Measurements from ENCODE around the gene EPS8. TPM values are rescaled to one million over a fixed set of nuclear protein-coding genes. Genes with fewer than 3 reads are reported as not detected.
"Not testable (repeated sequence)": the region's sequence is repeated elsewhere in the genome, so short reads cannot be mapped to it uniquely, and the experiment has no call there.

The EPS8 gene
- total RNA-seq, 6 experiments from 2014 or later = 46.1 to 50.7 (median 46.6) TPM

- Mint-ChIP-seq H3K4me1 (ENCODE audit: low read depth) (peaks cover 24% of the 10 kb centered on the region), H3K27ac (no peak overlapping the region), H3K9me3 (peaks cover 5% of the 10 kb centered on the region; the same call in 1 of the 2 replicates), H3K4me3 (no peak overlapping the region), H3K36me3 (ENCODE audit: low read depth) (peaks cover 36% of the 10 kb centered on the region), H3K27me3 (ENCODE audit: insufficient read depth) (no peaks in the 10 kb centered on the region)
- DNase-seq = no peak
- no peak for TF ChIP-seq CTCF (IDR thresholded peaks at IDR 0.05)
Measured at GRCh38 chr12:15741082-15741481, 48.1 kb downstream of the EPS8 start.

GRCh38 chr12:15740389-15740788, 48.8 kb downstream of the EPS8 start:
- not testable (repeated sequence) for H3K9me3 Mint-ChIP-seq; DNase-seq; H3K4me3 Mint-ChIP-seq; H3K27me3 Mint-ChIP-seq (ENCODE audit: insufficient read depth); H3K27ac Mint-ChIP-seq
- peaks cover 36% of the 10 kb centered on the region for H3K36me3 Mint-ChIP-seq (ENCODE audit: low read depth)
- H3K4me1 Mint-ChIP-seq (ENCODE audit: low read depth) = peaks cover 24% of the 10 kb centered on the region

- peaks cover 33% of the 10 kb centered on the region for H3K4me1 Mint-ChIP-seq (ENCODE audit: low read depth)
- TF ChIP-seq CTCF (IDR thresholded peaks at IDR 0.05) = no peak
- H3K36me3 Mint-ChIP-seq (ENCODE audit: low read depth) = peaks cover 35% of the 10 kb centered on the region
- H3K9me3 Mint-ChIP-seq = peaks cover 5% of the 10 kb centered on the region; the same call in 1 of the 2 replicates
- no peak for DNase-seq
- H3K27me3 Mint-ChIP-seq (ENCODE audit: insufficient read depth) = no peaks in the 10 kb centered on the region
- H3K4me3 Mint-ChIP-seq = no peak overlapping the region
- no peak overlapping the region for H3K27ac Mint-ChIP-seq
Measured at GRCh38 chr12:15738438-15739015, 50.7 kb downstream of the EPS8 start.

GRCh38 chr12:15735837-15736615, 53.2 kb downstream of the EPS8 start:
- no peak overlapping the region for H3K4me3 Mint-ChIP-seq
- H3K27me3 Mint-ChIP-seq (ENCODE audit: insufficient read depth) = no peaks in the 10 kb centered on the region
- no peak for TF ChIP-seq CTCF (IDR thresholded peaks at IDR 0.05)
- H3K36me3 Mint-ChIP-seq (ENCODE audit: low read depth) = peaks cover 37% of the 10 kb centered on the region
- peaks cover 6% of the 10 kb centered on the region; the same call in 1 of the 2 replicates for H3K9me3 Mint-ChIP-seq
- H3K27ac Mint-ChIP-seq = no peak overlapping the region
- H3K4me1 Mint-ChIP-seq (ENCODE audit: low read depth) = peaks cover 48% of the 10 kb centered on the region
- no peak for DNase-seq

GRCh38 chr12:15733136-15733535, 56.1 kb downstream of the EPS8 start:
- H3K4me3 Mint-ChIP-seq = no peak overlapping the region
- peak overlapping the region; percentile 52 for H3K27ac Mint-ChIP-seq
- peaks cover 16% of the 10 kb centered on the region for H3K9me3 Mint-ChIP-seq
- H3K27me3 Mint-ChIP-seq (ENCODE audit: insufficient read depth) = peaks cover 3% of the 10 kb centered on the region; the same call in 1 of the 2 replicates
- DNase-seq = no peak
- peaks cover 48% of the 10 kb centered on the region for H3K4me1 Mint-ChIP-seq (ENCODE audit: low read depth)
- H3K36me3 Mint-ChIP-seq (ENCODE audit: low read depth) = peaks cover 50% of the 10 kb centered on the region
- TF ChIP-seq CTCF (IDR thresholded peaks at IDR 0.05) = no peak
